Hippocampal formation (tissue), 2 donors: ENCODE data around the gene ABCB6.

Source experiments
- DNase-seq, 2 donors: peaks; one replicate each; lab custom pipeline; 2025; lab: John Stamatoyannopoulos, UW

The ABCB6 gene

DNA sequence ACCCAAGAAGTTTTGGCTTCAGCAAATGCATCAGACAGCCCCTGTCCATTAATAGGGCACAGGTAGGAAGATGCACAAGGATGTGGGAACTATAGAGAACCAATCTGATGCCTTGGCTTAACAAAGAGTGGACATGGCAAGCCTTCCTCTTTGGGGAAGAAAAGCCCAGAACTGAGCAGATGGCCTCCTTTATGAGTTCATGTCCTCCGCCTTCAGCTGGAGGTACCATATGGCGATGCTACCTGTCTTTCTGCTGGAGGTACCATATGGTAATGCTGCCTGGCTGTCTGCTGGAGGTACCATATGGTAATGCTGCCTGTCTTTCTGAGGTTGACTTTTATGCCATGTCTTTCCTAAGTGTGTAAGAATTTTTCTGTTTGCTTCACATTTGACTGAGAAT lies 34.6 kb downstream of the ABCB6 start:
- no peak for DNase-seq

DNA sequence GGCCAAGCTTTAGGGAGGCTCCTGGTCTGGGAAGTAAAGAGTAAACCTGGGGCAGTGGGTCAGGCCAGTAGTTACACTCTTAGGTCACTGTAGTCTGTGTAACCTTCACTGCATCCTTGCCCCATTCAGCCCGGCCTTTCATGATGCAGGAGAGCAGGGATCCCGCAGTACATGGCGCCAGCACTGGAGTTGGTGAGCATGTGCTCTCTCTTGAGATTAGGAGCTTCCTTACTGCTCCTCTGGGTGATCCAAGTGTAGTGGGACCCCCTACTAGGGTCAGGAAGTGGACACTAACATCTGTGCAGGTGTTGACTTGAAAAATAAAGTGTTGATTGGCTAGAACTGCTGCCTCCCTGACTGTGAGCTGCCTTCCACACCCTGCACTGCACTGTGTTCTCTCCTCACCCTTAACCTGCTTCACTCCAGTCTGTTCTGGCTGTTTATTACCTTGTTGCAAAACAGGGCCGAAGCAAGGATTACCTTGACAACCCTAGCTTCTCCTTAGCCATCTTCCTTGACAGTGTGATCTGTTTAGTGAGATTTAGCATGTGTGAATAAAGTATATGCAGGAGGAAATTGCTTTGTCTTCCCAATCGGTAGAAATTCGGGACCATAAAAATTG lies 35.5 kb downstream of the ABCB6 start:
- no peak for DNase-seq

GRCh38 chr2:219182331-219183150 lies 36.2 kb downstream of the ABCB6 start:
- no peak for DNase-seq

DNA sequence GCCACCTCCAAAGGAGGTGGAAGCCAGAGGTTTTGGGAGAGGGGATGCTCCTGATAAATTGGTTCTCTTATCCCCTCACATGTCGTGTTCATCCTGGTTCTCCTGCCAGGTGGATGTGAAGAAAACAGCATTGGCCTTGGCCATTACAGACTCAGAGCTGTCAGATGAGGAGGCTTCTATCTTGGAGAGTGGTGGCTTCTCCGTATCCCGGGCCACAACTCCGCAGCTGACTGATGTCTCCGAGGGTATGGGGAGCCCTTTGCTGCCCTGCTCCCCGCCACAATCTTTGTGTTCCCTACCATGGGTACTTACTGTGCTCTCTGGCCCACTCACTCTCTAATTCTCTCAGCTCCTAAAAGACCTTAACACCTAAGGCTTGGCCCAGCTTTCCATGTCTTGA lies 37.2 kb downstream of the ABCB6 start:
- no peak for DNase-seq

- DNase-seq: no peak
Observed at GRCh38 chr2:219180961-219181360, 37.8 kb downstream of the ABCB6 start.

- no peak for DNase-seq
Observed at GRCh38 chr2:219179601-219180465, 38.9 kb downstream of the ABCB6 start.

DNA sequence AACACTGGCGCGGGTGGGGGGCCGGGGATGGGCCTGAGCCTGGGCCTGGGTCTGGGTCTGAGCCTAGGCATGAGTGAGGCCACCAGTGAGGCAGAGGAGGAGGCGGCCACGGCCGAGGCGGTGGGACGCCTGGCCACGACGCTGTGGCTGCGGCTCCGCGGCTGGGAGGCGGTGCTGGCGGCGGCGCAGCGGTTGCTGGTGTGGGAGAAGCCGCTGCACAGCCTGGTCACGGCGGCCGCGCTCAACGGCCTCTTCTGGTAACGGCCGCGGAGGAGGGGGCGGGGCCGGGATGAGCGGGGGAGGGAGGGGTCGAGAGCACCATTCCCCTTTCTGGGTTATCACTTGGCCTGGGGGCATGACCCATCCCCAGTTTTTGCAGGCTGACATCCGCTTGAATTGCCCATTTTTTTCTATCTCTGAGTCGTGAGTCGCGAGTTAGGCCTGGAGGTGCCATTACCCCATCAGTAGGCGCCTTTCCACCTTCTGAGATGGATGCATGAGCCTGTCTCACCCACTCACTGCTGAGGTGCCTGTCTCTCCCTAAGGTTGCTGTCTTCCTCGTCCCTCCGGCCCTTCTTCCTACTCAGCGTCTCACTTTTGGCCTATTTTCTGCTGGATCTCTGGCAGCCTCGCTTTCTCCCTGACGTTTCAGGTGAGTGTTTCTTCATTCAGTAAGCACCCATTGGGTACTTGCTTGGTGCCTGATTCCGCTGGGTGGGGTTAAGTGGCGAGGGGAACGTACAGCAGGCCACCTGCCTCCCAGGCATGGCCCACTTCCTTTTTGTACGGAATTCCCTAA lies 40.2 kb downstream of the ABCB6 start:
- DNase-seq: peak in 1 of 2 donors; percentile 54

DNA sequence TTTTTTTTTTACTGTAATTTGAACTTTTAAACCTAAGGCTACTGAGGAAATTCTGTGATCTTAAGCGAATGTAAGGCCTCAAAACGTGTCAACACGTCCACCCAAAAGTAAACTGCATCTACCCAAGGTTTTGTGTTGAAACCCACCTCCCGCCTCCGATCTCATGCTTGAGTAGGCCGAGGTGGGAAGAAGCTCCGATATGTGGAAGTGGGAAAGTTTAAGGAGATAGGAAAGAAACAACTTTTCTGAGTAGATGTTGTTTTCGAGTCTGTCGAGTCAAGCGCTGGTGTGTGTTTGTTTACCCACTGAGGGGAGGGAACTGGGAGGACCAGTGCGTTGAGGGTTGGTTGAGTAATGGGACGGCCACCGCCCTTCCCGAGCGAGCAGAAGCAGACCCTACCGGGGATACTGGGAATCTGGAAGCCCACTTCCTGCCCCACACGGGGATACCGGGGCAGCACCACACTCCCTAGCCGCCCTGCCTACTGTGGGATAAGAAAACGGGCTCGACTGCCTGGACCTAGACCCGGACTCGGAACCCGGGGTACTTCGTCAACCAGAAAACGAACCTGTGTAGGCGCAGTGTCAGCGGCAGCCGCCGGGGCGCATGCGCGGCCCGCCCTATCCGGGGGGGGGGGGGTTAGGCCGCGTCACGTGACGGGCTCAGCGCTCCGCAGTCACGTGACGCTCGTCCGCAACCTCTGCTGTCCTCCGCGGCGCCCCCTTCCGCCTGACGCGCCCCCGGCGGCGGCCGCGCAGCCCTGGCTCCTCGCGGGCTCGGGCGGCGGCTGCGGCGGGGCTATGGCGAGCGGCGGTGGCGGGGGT lies 41.0 kb downstream of the ABCB6 start, which contains the start of gene RETREG2:
Gene RETREG2, plus strand, starts transcription at position 724 of the 825 bp plus-strand sequence. Its CDS starts 78 bp downstream, at position 802.
- peak; percentile 81 to 85 for DNase-seq

DNA sequence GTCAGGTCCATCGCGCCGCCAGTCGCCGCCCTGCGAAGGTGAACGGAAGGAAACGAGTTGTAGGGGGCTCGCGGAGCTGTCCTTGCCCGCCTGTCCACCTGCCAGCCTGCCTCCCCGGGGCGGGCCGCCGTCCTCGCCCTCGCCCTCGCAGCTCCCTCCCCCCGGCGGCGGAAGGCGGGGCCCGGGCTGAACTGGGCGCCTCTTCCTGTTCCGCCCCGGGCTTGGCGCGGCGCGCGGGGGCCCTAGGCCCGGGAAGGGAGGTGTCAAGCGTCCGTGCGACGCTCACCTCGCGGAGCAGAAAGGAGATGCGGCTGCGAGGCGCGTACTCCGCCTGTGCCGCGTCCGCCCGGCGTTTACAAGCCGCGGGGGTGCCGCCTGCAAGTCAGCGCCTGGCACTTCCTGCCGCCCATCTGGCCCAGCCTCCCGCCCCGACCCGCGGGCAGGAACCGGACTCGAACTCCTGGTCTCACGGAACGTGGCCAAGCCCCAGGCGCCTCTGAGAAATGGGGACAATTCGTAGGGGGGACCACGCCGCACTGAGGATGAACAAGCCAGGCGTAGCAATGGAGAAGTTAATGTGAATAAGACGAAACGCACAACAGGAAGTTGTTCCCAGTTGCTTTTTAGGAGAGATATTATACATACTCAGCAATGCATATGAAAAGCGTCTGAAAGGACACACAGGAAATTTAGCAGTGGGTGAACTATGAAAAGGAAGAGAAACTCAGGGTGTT lies 41.8 kb downstream of the ABCB6 start, which contains the start of gene CNPPD1:
Gene CNPPD1, minus strand, starts transcription at position 108 of the 734 bp plus-strand sequence. Its CDS starts 97 bp downstream, at position 11.
- peak; percentile 77 for DNase-seq

GRCh38 chr2:219175928-219176817 lies 42.6 kb downstream of the ABCB6 start:
- peak in 1 of 2 donors; percentile 65 for DNase-seq

GRCh38 chr2:219175486-219175885 lies 43.3 kb downstream of the ABCB6 start:
- no peak for DNase-seq

- DNase-seq: no peak
Observed at GRCh38 chr2:219174801-219175200, 44.0 kb downstream of the ABCB6 start.

GRCh38 chr2:219174146-219174545 lies 44.6 kb downstream of the ABCB6 start:
- no peak for DNase-seq

- DNase-seq: no peak
Observed at GRCh38 chr2:219173176-219173575, 45.6 kb downstream of the ABCB6 start.

- no peak for DNase-seq
Observed at GRCh38 chr2:219172231-219173154, 46.3 kb downstream of the ABCB6 start.

DNA sequence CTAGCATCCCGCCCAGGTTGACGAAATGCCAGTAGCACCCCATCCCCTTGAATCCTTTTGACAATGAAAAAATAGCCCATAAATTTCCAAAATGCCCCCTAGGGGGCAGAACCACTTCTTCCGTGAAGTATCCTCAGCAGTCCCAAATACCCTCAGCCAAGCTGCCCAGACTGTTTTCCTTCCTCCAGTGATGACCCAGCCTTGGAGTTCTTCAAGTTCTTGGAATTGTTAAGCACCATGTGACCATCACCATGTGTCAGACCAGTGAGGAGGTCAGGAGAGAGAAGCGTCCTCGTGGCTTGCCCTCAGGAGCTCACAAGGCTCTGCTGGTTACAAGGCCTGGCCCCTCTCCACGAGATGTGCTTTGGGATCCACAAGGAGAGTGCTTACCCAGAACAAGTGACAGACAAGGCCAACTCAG lies 47.5 kb downstream of the ABCB6 start:
- DNase-seq: peak; percentile 10 to 40

- no peak for DNase-seq
Observed at GRCh38 chr2:219169930-219170654, 48.7 kb downstream of the ABCB6 start, which contains the start of gene SLC23A3. TSS of gene SLC23A3 (minus strand) at chr2:219170029. CDS start at chr2:219169984, 45 bp downstream.
